Heart left ventricle (tissue), 13 donors: ENCODE measurements around the gene OASL.

ENCODE experiments used
- CTCF ChIP-seq, 12 donors: fragments of 200-600 bp; sonication (generic) in 4 of 12; IDR thresholded peaks; one replicate each; pipeline versions ENCODE4 v1.5.0 to v1.8.0; 2018 to 2022; ENCODE audit warnings: antibody characterized with exemption in 12 of 12, mild to moderate bottlenecking in 5 of 12
- POLR2A ChIP-seq, 2 donors: fragments of 450-650 bp; IDR thresholded peaks; one replicate each; pipeline ENCODE4 v1.6.1; 2017; ENCODE audit warnings: antibody characterized with exemption in 2 of 2, mild to moderate bottlenecking in 2 of 2, moderate library complexity in 2 of 2
- donor health status: ischemic (EF 13 %, LVEDD 7.1; RV severe dilation, severe dysfunction).
- donor health status: DM: no; HTN: yes; CAD: no.
- donor health status: DM: no; HTN: no; CAD: no.
- donor health status: ischemic (EF 25% LVEDD 6.9; RV normal size, moderate dysfunction).
- donor health status: ischemic (EF 25% LVEDD 5.7; RV mildly dilated, moderate dysfunction).
- donor health status: ischemic (EF 35%, LVEDD 5.7; RV mildly dilated, moderate dysfunction).
- donor health status: nonischemic (EF 11% LVEDD 7.7; RV severe dilation, severe dysfunction).
- donor health status: DM: yes; HTN: yes; CAD: no.
- donor health status: PGD.
- donor health status: ischemic (EF 29% LVEDD 5.4; RV normal size, mild dysfunction).
- donor health status: nonischemic (EF 23%, LVEDD 6.1; RV moderate dilation, normal function).

- TF ChIP-seq POLR2A (IDR thresholded peaks at IDR 0.05) (no peak), CTCF (IDR thresholded peaks at IDR 0.05) (no peak)
Observed at GRCh38 chr12:121011820-121012219, 27.2 kb downstream of the OASL start.
